GM23248 (cell line): ENCODE measurements around the gene CSNK1A1.

Experiments used
- EZH2 ChIP-seq: fragments of 200-600 bp; sonication (generic); IDR thresholded peaks from 2 replicates; pipeline ENCODE4 v1.6.1; 2018; ENCODE audit warnings: antibody characterized with exemption, mild to moderate bottlenecking; ENCODE audit not compliant: insufficient read depth, poor library complexity, severe bottlenecking
- EZH2phosphoT487 ChIP-seq: fragments of 200-600 bp; sonication (generic); IDR thresholded peaks from 2 replicates; pipeline ENCODE4 v1.6.1; 2018; ENCODE audit warnings: antibody characterized with exemption, moderate library complexity, mild to moderate bottlenecking, low read depth; ENCODE audit not compliant: insufficient read depth

- TF ChIP-seq EZH2 (no peak), EZH2phosphoT487 (no peak)
These were observed 49.7 kb upstream of the CSNK1A1 start for GRCh38 chr5:149600932-149601331.
